GM12878 (cell line): ENCODE data around the gene PLTP. TPM values are rescaled to one million over a fixed set of nuclear protein-coding genes. Genes with fewer than 3 reads are reported as not detected.

Source experiments
- ASH2L ChIP-seq: fragments of 300-600, 200-600 bp; sonication (generic); IDR thresholded peaks from 2 replicates; pipeline ENCODE4 v1.6.1; 2017; ENCODE audit warnings: low read depth, mild to moderate bottlenecking, borderline replicate concordance
- GATAD2B ChIP-seq: fragments of 450-650 bp; conservative IDR thresholded peaks from 2 replicates; pipeline ENCODE4 v1.6.1; 2017; ENCODE audit warnings: low read depth, mild to moderate bottlenecking, moderate library complexity
- HCFC1 ChIP-seq: fragments of 150-350 bp; IDR thresholded peaks from 2 replicates; pipeline ENCODE4 v1.6.1; 2014; ENCODE audit warnings: low read length
- HDAC2 ChIP-seq: fragments of 200-600 bp; sonication (generic); IDR thresholded peaks from 2 replicates; pipeline ENCODE4 v1.6.1; 2017
- HDAC6 ChIP-seq: fragments of 200-600 bp; sonication (generic); IDR thresholded peaks from one replicate; pipeline ENCODE4 v1.8.0; 2017; ENCODE audit warnings: antibody characterized with exemption; ENCODE audit not compliant: unreplicated experiment
- HDGF ChIP-seq: fragments of 450-650 bp; IDR thresholded peaks from 2 replicates; pipeline ENCODE4 v1.6.1; 2016; ENCODE audit warnings: antibody characterized with exemption
- IRF3 ChIP-seq: fragments of 450-650 bp; IDR thresholded peaks from 2 replicates; pipeline ENCODE4 v1.6.1; 2014; ENCODE audit warnings: mild to moderate bottlenecking
- LARP7 ChIP-seq: fragments of 450-650 bp; IDR thresholded peaks from 2 replicates; pipeline ENCODE4 v1.6.1; 2017; ENCODE audit warnings: mild to moderate bottlenecking
- MTA2 ChIP-seq: fragments of 450-650 bp; IDR thresholded peaks from 2 replicates; pipeline ENCODE4 v1.6.1; 2016; ENCODE audit warnings: low read depth, mild to moderate bottlenecking, moderate library complexity
- MXI1 ChIP-seq: fragments of 150-350 bp; IDR thresholded peaks from 2 replicates; pipeline ENCODE4 v1.6.1; 2011; ENCODE audit warnings: low read depth, mild to moderate bottlenecking, inconsistent platforms, low read length, improper control_type of control experiment
- NBN ChIP-seq: fragments of 450-650 bp; IDR thresholded peaks from 2 replicates; pipeline ENCODE4 v1.6.1; 2016
- POLR2AphosphoS2 ChIP-seq: IDR thresholded peaks from 2 replicates; pipeline ENCODE4 v1.6.1; 2011; ENCODE audit warnings: low read depth, mild to moderate bottlenecking, low read length, improper control_type of control experiment, moderate library complexity
- RAD21 ChIP-seq: IDR thresholded peaks from 2 replicates; pipeline ENCODE4 v1.6.1; 2011; ENCODE audit warnings: mild to moderate bottlenecking, low read depth, low read length, moderate library complexity; ENCODE audit not compliant: insufficient read depth
- ZBTB11 ChIP-seq: fragments of 450-650 bp; formaldehyde crosslinking; IDR thresholded peaks from 2 replicates; pipeline ENCODE4 v1.5.0; 2022; ENCODE audit warnings: mild to moderate bottlenecking, missing genetic modification characterization
- ZNF274 ChIP-seq: IDR thresholded peaks from one replicate; pipeline ENCODE4 v1.8.0; 2011; ENCODE audit not compliant: insufficient read length, insufficient read depth
- ZNF687 ChIP-seq: fragments of 450-650 bp; IDR thresholded peaks from 2 replicates; pipeline ENCODE4 v1.6.1; 2017; ENCODE audit warnings: mild to moderate bottlenecking, moderate library complexity
- ZSCAN29 ChIP-seq: fragments of 450-650 bp; IDR thresholded peaks from 2 replicates; pipeline ENCODE4 v1.6.1; 2017; ENCODE audit warnings: mild to moderate bottlenecking, moderate library complexity
- ZZZ3 ChIP-seq: IDR thresholded peaks from 2 replicates; pipeline ENCODE4 v1.6.1; 2011; ENCODE audit warnings: low read depth; ENCODE audit not compliant: control insufficient read depth, insufficient read length
- polyA plus RNA-seq, 11 experiments: library from polyadenylated mRNA; depleted of rRNA in 4 of 11; unstranded in 6 of 11; stranded (reverse) in 5 of 11; fragments of >200 nt; fragmentation: Nextera tagmentation in 4 of 11; fragmentation: Illumina TruSeq in 1 of 11; extraction: Ambion mirVana in 4 of 11; extraction: Trizol in 1 of 11; gene quantifications; 1 replicate in 1 of 11; 2 replicates in 10 of 11; pipeline versions ENCODE4 v1.2.1 to v1.2.3, GENCODE V29; 2011 to 2016; ENCODE audit warnings: inconsistent platforms in 2 of 11, missing spikeins in 2 of 11, low read depth in 1 of 11
- total RNA-seq, 4 experiments: library from RNA; depleted of rRNA in 3 of 4; stranded (reverse); fragments of >200 nt in 3 of 4; fragmentation: Illumina TruSeq in 1 of 4; extraction: Trizol in 1 of 4; gene quantifications; 2 replicates each; pipeline versions ENCODE4 v1.2.1 to v1.2.3, GENCODE V29; 2013 to 2021
- TF ChIP-seq, protein P1 (sequence below): IDR thresholded peaks from 2 replicates; pipeline ENCODE4 v1.6.1; 2012; ENCODE audit warnings: low read depth, low read length, improper control_type of control experiment
- TF ChIP-seq, protein P2 (sequence below): fragments of 450-650 bp; IDR thresholded peaks from 2 replicates; pipeline ENCODE4 v1.6.1; 2017; ENCODE audit warnings: low read depth, mild to moderate bottlenecking, moderate library complexity

PLTP gene
- total and polyA plus RNA-seq, 10 of the 15 experiments (the other 5 are each of a cell fraction or from before 2014, with no cell fraction given): 1.6 to 17.0 (median 7.6) TPM

- TF ChIP-seq ZNF687: peak; percentile 53
- no peak for TF ChIP-seq MXI1
- TF ChIP-seq IRF3: no peak
- no peak for TF ChIP-seq ZZZ3
- TF ChIP-seq, protein P1, sequence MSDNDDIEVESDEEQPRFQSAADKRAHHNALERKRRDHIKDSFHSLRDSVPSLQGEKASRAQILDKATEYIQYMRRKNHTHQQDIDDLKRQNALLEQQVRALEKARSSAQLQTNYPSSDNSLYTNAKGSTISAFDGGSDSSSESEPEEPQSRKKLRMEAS: no peak
- TF ChIP-seq LARP7: no peak
- TF ChIP-seq ZNF274: no peak
- no peak for TF ChIP-seq MTA2
- no peak for TF ChIP-seq NBN
- TF ChIP-seq RAD21: peak; percentile 22; the same call in 1 of the 2 replicates
- TF ChIP-seq HDAC2: no peak
- no peak for TF ChIP-seq ZBTB11 (CRISPR knock-in tag)
- TF ChIP-seq HCFC1: no peak
- TF ChIP-seq ASH2L: no peak
- no peak for TF ChIP-seq ZSCAN29
- TF ChIP-seq HDGF: no peak
- TF ChIP-seq HDAC6: no peak
- no peak for TF ChIP-seq POLR2AphosphoS2
- peak; percentile 10; the same call in 1 of the 2 replicates for TF ChIP-seq GATAD2B
- TF ChIP-seq, protein P2, sequence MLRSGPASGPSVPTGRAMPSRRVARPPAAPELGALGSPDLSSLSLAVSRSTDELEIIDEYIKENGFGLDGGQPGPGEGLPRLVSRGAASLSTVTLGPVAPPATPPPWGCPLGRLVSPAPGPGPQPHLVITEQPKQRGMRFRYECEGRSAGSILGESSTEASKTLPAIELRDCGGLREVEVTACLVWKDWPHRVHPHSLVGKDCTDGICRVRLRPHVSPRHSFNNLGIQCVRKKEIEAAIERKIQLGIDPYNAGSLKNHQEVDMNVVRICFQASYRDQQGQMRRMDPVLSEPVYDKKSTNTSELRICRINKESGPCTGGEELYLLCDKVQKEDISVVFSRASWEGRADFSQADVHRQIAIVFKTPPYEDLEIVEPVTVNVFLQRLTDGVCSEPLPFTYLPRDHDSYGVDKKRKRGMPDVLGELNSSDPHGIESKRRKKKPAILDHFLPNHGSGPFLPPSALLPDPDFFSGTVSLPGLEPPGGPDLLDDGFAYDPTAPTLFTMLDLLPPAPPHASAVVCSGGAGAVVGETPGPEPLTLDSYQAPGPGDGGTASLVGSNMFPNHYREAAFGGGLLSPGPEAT: no peak
These were observed 21.6 kb downstream of the PLTP start (continued) for GRCh38 chr20:45890077-45890984.
